Endothelial cell of umbilical vein (primary cell): ENCODE results near the gene ABCG2. TPM values are rescaled to one million over a fixed set of nuclear protein-coding genes. Genes with fewer than 3 reads are reported as not detected.

Experiments
- BruUV-seq: library from RNA; stranded (reverse); fragments of 400-500 nt; replicated peaks from 2 replicates; lab custom pipeline; 2021; lab: Mats Ljungman, UMichigan
- CTCF ChIA-PET: fragments of 300-600, 350-600 bp; sonication (Branson Sonifier 250); formaldehyde crosslinking; loops from one replicate; lab custom pipeline; 2021; ENCODE audit warnings: antibody characterized with exemption, inconsistent platforms; lab: Charles Lee
- POLR2A ChIA-PET: fragments of 300-600, 350-600 bp; sonication (Branson Sonifier 250); formaldehyde crosslinking; loops from one replicate; lab custom pipeline; 2021; ENCODE audit warnings: antibody characterized with exemption, inconsistent platforms; lab: Charles Lee
- DNase-seq: peaks from one replicate; pipeline ENCODE4 v3.0.0-alpha.2; 2011; ENCODE audit warnings: low read depth, low spot score
- FAIRE-seq: peaks from 2 replicates; lab custom pipeline; 2011; peaks lifted over from hg19 to GRCh38; lab: Jason Lieb, UNC
- H2AFZ ChIP-seq: 2 replicates; pipeline ENCODE4 v1.6.0; 2012; ENCODE audit warnings: low read depth, low read length, control low read depth, inconsistent platforms
- H3K27ac ChIP-seq: 2 replicates; pipeline ENCODE4 v1.5.1; 2011; ENCODE audit warnings: low read depth, mild to moderate bottlenecking, control low read depth, low read length, moderate library complexity; ENCODE audit not compliant: insufficient read depth
- H3K27me3 ChIP-seq, 2 experiments: 2 replicates each; pipeline versions ENCODE4 v1.6.0 to v1.6.1; 2011; ENCODE audit warnings: low read length in 2 of 2, mixed read lengths in 1 of 2; ENCODE audit not compliant: control insufficient read depth in 2 of 2, insufficient read depth in 2 of 2
- H3K36me3 ChIP-seq, 2 experiments: 2 replicates in 1 of 2; 3 replicates in 1 of 2; pipeline ENCODE4 v1.5.1; 2011; ENCODE audit warnings: low read length in 2 of 2, mild to moderate bottlenecking in 1 of 2, moderate library complexity in 1 of 2; ENCODE audit not compliant: control insufficient read depth in 2 of 2, insufficient read depth in 2 of 2; ENCODE audit errors: extremely low read depth in 1 of 2
- H3K4me1 ChIP-seq: 3 replicates; pipeline ENCODE4 v1.5.1; 2011; ENCODE audit warnings: mild to moderate bottlenecking, low read length; ENCODE audit not compliant: control insufficient read depth, insufficient read depth; ENCODE audit errors: extremely low read depth
- H3K4me2 ChIP-seq: 2 replicates; pipeline ENCODE4 v1.6.1; 2011; ENCODE audit warnings: low read length, control low read depth, mixed read lengths; ENCODE audit not compliant: insufficient read depth
- H3K4me3 ChIP-seq, 3 experiments: fragments of 200-600 bp in 1 of 3; sonication (generic), shearing (Covaris generic) in 1 of 3; replicated peaks in 1 of 3; 2 replicates each; pipeline ENCODE4 v1.5.1; 2011 to 2016; ENCODE audit warnings: control low read depth in 3 of 3, low read length in 3 of 3, mild to moderate bottlenecking in 2 of 3, inconsistent platforms in 1 of 3, low read depth in 1 of 3, moderate library complexity in 1 of 3; ENCODE audit not compliant: insufficient read depth in 1 of 3
- H3K79me2 ChIP-seq: 2 replicates; pipeline ENCODE4 v1.6.0; 2012; ENCODE audit warnings: low read length, inconsistent platforms; ENCODE audit not compliant: control insufficient read depth, insufficient read depth
- H3K9ac ChIP-seq: replicated peaks from 2 replicates; pipeline ENCODE3; 2011; ENCODE audit warnings: low read length, control low read depth; ENCODE audit not compliant: insufficient read depth; ENCODE audit errors: extremely low read depth
- H3K9me1 ChIP-seq: replicated peaks from 3 replicates; pipeline ENCODE4 v1.6.0; 2011; ENCODE audit warnings: mild to moderate bottlenecking, low read length; ENCODE audit not compliant: control insufficient read depth, insufficient read depth; ENCODE audit errors: extremely low read depth
- H3K9me3 ChIP-seq: replicated peaks from 2 replicates; pipeline ENCODE4 v1.5.1; 2012; ENCODE audit warnings: low read length, inconsistent platforms; ENCODE audit not compliant: control insufficient read depth, insufficient read depth
- H4K20me1 ChIP-seq: replicated peaks from 2 replicates; pipeline ENCODE3; 2011; ENCODE audit warnings: mild to moderate bottlenecking, low read length; ENCODE audit not compliant: control insufficient read depth, insufficient read depth; ENCODE audit errors: extremely low read depth
- CTCF ChIP-seq, 2 donors: IDR thresholded peaks; 1 replicate in 1 of 2; 2 replicates in 1 of 2; pipeline ENCODE4 v1.5.1; 2011; ENCODE audit warnings: low read length in 2 of 2, mild to moderate bottlenecking in 2 of 2, moderate library complexity in 2 of 2, control low read depth in 1 of 2, inconsistent platforms in 1 of 2, low read depth in 1 of 2; ENCODE audit not compliant: insufficient read depth in 1 of 2; ENCODE audit errors: extremely low read depth in 1 of 2
- EZH2 ChIP-seq: IDR thresholded peaks from 2 replicates; pipeline ENCODE4 v1.6.1; 2012; ENCODE audit warnings: borderline replicate concordance, low read depth, mild to moderate bottlenecking, moderate library complexity, low read length, inconsistent platforms; ENCODE audit not compliant: severe bottlenecking
- FOS ChIP-seq: IDR thresholded peaks from 2 replicates; pipeline ENCODE4 v1.6.1; 2011; ENCODE audit warnings: mild to moderate bottlenecking, low read length, moderate library complexity, borderline replicate concordance; ENCODE audit not compliant: insufficient read depth
- GATA2 ChIP-seq: IDR thresholded peaks from 2 replicates; pipeline ENCODE4 v1.7.0; 2011; ENCODE audit warnings: low read depth, mild to moderate bottlenecking, moderate library complexity, mixed read lengths, low read length; ENCODE audit not compliant: insufficient read length, insufficient read depth
- JUN ChIP-seq: IDR thresholded peaks from 2 replicates; pipeline ENCODE4 v1.6.1; 2011; ENCODE audit warnings: borderline replicate concordance, low read depth; ENCODE audit not compliant: insufficient read length, insufficient read depth
- MAX ChIP-seq: IDR thresholded peaks from 2 replicates; pipeline ENCODE4 v1.6.1; 2011; ENCODE audit not compliant: insufficient read depth, insufficient read length
- MYC ChIP-seq: IDR thresholded peaks from one replicate; pipeline ENCODE4 v1.6.1; 2011; ENCODE audit warnings: mild to moderate bottlenecking, low read depth, low read length
- POLR2A ChIP-seq: IDR thresholded peaks from 2 replicates; pipeline ENCODE4 v1.6.1; 2012; ENCODE audit warnings: low read depth, mild to moderate bottlenecking, control low read depth, low read length
- POLR2AphosphoS5 ChIP-seq: IDR thresholded peaks from 2 replicates; pipeline ENCODE4 v1.6.1; 2012; ENCODE audit warnings: low read depth, mild to moderate bottlenecking, control low read depth, low read length, moderate library complexity; ENCODE audit not compliant: insufficient read depth
- dilution Hi-C: fragments of 300-500 bp; cut with MboI; formaldehyde crosslinking; loops from one replicate; pipeline ENCODE4 v1.15.0; 2019; ENCODE audit warnings: low sequenced_read_pairs; ENCODE audit not compliant: extremely low pct_ligation_motif_present
- intact Hi-C: fragments of 100-400 bp; cut with micrococcal nuclease; formaldehyde crosslinking; loops from one replicate; pipeline ENCODE4 v1.10.0; 2022
- polyA plus RNA-seq, 4 experiments: library from polyadenylated mRNA; depleted of rRNA in 3 of 4; stranded (reverse) in 3 of 4; unstranded in 1 of 4; fragments of >200 nt; gene quantifications; 2 replicates each; pipeline versions ENCODE4 v1.2.1 to v1.2.3, GENCODE V29; 2011 to 2012; ENCODE audit warnings: missing spikeins in 1 of 4
- total RNA-seq: library from RNA; stranded (reverse); gene quantifications from 2 replicates; pipeline ENCODE4 v1.2.3, GENCODE V29; 2021

ABCG2 gene
- total and polyA plus RNA-seq, 2 donors (not counting 3 experiments of a cell fraction or from before 2014, with no cell fraction given): 3.4 to 5.0 TPM

- Histone ChIP-seq H3K9me3 (no peaks in the 10 kb centered on the region), H2AFZ (no peak overlapping the region), H3K9me1 (no peaks in the 10 kb centered on the region), H3K9ac (no peak overlapping the region), H3K79me2 (no peaks in the 10 kb centered on the region), H3K36me3 (peaks cover 11% of the 10 kb centered on the region in 2 experiments), H3K4me1 (no peaks in the 10 kb centered on the region), H3K27me3 (no peaks in the 10 kb centered on the region), H4K20me1 (no peaks in the 10 kb centered on the region), H3K4me3 (no peak overlapping the region), H3K4me2 (no peak overlapping the region), H3K27ac (no peak overlapping the region)
- TF ChIP-seq MYC (no peak), POLR2AphosphoS5 (no peak), CTCF (IDR thresholded peaks at IDR 0.05; ENCODE audit: extremely low read depth in 1 of 2, insufficient read depth in 1 of 2, low read depth in 1 of 2, low read length in 2 of 2) (no peak), POLR2A (no peak), MAX (no peak), JUN (no peak), GATA2 (no peak), EZH2 (no peak), FOS (no peak)
- FAIRE-seq: no peak
- POLR2A ChIA-PET: no interaction called here
- no peak for DNase-seq
- dilution Hi-C loops (no loop called here), intact Hi-C loops (no loop called here)
- CTCF ChIA-PET: interaction anchor here (1.6 kb wide), 1 partner anchor 30 kb away, joined by 3 read pairs; no protein-coding TSS in a partner anchor
- no TSS peak for BruUV-seq
These were observed 80.4 kb downstream of the ABCG2 start for GRCh38 chr4:88077911-88078524.
